Stimulated activated CD8-positive, alpha-beta memory T cell treated with anti-CD3 and anti-CD28 coated beads, Interleukin-7, amount 100 ng/mL, for 1 hour (primary cell): ENCODE results near the gene CABLES2.

Experiments
- DNase-seq, 2 donors: peaks; one replicate each; pipeline ENCODE4 v3.0.0-alpha.2; 2020; ENCODE audit warnings: low read depth in 2 of 2

Gene CABLES2

DNA sequence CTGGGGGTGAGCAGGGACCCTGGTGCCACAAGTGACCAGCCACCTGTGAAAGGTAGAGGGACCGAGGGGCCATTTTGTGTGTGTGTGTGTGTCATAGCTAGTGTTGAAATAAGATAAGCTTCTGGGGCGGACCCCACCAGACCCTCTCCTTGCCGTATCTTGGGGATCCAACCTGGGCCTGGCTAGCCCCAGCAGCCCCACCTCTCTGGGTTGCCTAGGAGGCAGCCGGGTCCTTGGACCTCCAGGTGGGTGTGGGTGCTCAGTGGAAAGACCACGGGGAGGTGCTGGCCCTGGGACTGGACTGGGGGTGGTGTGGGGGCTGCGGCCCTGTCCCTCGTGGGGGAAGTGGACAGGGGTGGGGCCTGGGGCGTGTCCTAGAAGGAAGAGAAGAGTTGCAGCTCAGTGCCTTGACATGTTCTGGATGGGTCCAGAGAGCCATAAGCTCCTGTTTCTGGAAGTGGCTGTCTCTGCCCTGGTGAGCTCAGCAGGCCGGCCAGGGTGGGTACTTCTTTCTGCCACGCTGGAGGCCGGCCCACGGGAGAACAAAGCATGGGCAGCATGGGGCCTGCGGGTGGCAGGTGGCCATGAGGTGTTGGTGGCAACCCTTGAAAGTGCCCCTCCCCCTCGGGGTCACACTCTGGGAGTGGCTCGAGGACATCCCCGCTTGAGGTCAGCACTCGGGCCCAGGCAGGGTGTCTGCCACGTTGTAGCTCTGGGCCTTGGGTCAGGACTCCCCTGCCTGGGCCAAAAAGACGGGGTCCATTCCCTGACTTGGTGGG is 11.8 kb upstream of the CABLES2 start:
- no peak for DNase-seq

DNA sequence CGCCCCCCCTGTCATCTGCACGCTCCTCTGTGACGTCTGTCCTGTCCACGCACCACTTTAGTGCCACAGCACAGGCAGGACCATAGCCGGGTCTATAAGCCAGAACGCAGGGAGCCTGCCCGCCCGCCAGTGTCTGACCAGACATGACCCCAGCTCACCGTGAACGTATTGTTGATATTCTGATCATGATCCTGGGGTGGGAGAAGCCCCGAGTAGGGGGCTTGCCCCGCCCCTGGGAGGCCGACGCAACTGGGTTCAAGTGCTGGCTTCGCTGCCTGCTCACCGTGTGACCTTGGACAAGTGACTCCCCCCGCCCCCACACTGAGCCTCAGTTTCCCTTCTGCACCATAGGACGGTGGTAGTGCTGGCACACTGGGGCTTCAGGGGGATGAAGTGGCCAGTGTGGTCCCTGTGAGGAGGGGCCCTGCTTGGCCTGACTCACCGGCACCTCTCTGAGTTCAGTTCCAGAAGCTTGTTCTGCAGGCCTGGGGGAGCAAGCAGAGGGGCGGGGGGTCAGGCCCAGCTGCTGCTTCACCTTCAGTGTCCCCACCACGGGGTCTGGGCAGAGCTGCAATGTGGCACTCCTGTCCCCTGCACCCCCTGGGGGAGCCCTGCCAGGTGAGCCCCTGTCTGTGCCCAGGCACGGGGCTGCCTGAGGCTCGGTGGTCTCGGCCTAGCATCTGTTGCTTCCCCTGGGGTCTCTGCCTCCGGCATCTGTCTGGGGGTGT is 11.1 kb upstream of the CABLES2 start:
- DNase-seq, result no peak

DNA sequence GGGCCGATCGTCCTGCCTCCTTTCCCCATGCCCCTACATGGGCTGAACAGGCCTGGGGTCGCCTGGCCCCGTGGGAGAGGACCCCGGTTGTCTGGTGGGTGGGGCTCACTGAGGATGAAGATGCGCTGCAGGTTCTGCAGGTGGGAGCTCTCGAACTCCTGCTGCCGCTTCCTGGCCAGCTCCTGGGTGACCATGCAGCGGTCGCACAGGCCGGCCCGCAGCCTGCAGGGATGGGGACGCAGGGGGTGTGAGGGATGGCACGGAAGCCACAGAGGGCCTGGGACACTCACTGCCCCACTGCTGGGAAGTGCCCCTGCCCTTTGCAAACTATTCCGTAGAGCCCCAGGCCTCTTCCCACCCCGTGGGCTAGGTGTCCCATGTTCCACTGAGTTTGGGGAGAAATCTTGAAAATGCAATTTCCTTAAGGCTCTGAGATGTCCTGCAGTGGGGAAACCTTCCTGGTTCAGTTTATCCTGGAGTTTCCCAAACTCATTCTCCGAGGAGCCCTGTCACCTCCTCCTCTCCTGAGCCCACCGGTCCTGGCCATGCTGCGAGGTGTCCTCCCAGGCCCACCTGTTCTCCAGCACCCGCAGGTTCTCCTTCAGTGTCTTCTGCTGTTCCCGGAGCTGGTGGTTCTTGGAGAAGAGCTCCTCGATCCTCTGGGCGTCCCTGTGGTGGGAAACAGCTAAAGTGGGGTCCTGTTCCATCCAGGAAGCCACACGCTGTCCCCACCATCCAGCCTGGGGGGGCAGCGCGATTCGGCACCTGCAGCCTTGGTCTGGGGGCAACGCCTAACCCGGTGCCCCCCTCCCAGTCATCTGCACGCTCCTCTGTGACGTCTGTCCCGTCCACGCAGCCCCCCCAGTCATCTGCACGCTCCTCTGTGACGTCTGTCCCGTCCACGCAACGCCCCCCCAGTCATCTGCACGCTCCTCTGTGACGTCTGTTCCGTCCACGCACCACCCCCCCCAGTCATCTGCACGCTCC is 9.9 kb upstream of the CABLES2 start:
- DNase-seq, result no peak

DNA sequence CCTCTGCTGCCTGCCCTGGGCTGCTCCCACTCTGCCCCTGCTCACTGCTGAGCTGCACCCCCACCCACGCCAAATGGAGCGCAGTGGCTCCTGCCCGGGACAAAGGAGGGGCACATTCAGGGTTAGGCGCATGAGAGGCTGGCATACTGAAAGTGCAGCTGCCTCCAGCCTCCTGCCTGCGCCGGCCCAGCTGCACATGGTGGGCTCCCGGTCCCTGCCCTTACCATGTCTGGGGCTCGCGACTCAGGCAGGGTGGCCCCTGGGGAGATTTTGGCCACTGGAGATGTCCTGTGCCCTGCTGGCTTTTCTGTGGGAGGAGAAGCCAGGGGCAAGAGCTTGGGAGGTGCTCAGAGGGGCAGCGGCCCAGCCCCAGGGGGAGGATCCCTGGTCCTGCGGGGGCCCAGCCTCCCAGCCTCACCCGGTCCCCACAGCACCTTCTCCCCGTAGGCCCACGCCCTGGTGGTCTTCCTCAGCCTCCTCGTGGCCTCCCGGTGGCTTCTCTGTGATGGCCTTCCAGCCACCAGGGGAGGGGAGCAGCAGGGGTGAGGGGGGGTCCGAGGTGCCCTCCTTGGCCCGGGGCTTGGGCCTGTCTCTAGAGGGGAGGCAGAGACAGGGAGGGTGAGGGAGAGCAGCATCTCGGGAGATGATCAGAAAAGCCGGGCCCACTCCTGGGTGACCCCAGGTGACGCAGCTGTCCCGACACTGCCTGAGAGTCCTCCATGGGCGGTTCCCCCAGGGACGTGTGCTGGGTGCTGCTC is 8.4 kb upstream of the CABLES2 start:
- DNase-seq, result no peak

DNA sequence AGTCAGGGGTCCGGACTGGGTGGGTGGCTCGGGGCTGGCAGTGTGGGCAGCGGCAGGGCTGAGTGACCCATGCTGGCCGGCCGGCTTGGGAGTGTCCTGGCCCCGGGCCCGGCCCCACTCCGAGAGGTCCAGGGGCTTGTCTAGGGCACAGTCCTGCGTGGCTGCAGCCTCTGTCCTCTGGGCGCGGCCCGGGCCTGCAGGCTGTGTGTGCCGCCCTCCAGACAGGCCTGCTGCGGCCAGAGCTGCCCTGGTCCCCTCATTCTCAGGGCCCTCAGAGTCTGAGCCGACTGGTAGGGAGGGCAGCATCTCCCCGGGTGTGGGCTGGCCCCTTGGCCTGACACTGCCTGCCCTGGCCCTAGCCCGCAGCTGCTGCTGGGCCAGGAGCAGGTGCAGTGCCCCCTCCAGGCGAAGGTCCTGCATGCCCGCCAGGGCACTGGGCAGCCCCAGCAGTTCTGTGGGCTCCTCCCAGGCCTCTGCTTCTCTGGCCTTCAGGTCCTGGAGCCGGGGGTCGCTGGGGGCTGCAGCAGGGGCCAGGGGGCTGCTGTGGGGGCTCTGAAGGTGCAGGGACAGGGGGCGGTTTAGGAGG is 6.9 kb upstream of the CABLES2 start:
- DNase-seq, result no peak

DNA sequence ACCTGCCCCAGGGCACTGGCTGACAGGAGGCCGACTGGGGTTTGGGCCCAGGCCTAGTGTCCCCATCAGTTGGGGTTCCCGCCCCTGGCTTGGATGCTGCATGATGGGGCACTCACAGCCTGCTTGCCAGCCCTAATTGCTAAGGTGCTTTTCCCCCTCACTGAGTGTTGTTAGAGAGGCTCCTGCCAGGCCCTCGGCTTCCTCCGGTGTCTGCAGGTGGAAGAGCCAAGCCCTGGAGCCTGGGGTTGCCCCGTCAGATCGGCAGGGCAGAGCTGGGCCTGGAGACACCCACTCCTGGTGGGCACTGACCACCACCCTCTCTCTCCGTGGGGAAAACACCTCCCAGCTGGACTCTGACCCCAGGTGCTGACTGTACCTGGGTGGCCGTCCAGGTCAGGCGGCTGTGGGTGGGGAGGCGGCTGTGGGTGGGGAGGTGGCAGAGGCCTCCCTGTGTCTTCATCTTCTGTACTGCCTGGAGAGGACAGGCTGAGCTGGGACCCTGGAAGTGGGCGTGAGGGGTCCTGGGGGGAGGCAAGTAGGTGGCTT is 6.0 kb upstream of the CABLES2 start:
- no peak for DNase-seq

DNA sequence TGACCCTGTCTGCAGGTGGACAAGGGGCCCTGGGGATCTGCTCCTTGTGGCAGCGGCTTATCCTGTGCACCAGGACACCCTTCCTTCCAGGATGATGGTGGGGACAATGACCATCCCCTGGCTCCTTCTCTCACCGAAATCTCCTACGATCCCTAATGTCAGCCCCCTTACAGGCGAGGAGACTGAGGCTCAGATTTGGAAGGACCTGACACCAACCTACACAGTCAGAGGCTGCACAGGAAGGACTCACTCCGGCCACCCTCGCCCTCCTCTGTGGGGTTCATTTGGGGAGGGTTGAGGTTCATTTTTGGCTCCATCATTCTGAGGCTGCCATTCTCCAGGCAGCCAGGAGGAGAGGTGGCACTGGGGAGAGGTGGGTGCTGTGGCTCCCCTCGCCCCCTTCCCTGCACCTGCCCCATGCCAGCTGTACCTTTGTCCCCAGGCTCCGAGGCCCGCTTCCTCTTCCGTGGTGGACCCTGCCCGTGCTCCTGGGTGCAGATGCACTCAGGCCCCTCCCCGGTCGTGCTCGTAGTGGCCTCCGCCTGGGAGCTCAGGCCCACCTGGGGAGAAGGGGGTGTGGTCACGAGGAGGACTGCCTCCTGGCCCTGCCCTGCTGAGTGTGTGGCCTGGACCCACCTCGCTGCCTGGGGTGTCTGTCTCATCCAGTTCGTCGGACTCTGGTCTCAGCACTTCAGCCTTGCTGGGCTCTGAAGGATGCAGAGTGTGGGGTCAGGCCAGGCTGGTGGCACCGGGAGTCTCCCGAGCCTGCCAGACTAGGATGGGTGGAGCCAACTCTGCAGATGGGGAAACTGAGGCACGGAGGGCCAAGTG is 5.3 kb upstream of the CABLES2 start:
- DNase-seq, result no peak

DNA sequence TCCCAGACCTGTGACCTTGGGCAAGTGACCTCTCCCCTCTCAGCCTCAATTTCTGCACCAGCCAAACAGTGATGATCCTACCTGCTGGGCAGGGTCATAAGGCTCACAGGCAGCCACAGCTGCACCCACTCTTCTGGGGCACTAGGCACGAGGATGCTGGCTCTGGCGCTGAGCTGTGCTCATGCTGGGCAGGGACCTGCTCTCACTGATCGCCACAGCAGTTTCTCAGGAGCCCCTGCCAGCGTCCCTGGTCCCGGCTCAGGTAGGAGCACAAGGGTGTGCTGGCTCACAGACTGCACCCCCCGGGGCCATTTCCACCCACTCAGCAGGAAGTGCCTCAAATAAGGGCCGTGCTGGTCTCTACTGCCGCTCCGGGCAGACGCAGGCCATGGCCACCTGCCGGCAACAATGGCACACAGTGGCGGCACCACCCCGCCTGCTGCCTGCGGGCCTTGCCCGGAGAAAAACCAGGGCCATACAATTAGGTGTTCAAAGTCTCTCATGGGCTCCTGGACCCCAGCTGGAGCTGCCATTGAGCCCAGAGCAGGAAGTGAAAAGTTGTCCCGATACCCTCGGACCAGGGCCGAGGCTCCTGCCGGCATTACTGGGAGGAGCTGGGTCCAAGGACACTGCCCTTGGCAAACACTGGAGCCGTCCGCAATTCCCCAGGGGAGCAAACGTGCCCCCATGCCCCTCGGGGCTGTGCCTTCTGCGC is 4.6 kb upstream of the CABLES2 start:
- no peak for DNase-seq

DNA sequence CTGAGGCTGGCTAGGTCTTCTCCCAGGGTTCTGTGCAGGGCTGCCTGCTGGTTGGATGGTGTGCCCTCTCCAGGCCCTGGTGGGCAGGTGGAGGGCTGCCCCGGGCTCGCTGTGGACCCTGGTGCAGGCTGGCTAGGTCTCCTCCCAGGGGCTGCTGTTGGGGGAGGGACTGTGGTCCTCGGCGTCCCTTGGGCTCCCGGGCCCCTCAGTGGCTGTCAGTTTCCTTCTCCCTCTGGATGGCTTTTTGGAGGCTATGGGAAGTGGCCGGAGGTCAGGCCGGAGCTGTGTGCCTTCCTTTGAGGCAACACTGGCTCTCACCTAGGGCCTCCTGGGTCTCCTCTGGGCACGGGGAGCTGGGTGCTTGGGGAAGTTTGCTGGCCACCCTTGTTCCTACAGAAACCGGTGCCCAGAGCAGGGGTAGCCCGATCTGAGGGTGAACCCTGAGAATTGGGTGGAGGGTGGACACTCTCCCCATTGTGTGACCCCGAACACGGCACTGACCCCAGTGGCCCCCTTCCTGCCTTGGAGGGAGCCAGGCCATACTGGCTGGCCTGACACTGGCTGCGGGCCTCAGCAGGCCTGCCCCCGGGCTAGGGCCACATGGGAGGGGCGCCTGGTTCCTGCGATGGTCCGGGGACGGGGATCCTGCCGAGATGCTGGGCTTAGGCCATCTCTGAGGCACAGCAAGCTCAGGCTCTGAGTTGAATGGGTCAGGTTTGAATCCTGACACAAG is 3.8 kb upstream of the CABLES2 start:
- DNase-seq, result no peak

DNA sequence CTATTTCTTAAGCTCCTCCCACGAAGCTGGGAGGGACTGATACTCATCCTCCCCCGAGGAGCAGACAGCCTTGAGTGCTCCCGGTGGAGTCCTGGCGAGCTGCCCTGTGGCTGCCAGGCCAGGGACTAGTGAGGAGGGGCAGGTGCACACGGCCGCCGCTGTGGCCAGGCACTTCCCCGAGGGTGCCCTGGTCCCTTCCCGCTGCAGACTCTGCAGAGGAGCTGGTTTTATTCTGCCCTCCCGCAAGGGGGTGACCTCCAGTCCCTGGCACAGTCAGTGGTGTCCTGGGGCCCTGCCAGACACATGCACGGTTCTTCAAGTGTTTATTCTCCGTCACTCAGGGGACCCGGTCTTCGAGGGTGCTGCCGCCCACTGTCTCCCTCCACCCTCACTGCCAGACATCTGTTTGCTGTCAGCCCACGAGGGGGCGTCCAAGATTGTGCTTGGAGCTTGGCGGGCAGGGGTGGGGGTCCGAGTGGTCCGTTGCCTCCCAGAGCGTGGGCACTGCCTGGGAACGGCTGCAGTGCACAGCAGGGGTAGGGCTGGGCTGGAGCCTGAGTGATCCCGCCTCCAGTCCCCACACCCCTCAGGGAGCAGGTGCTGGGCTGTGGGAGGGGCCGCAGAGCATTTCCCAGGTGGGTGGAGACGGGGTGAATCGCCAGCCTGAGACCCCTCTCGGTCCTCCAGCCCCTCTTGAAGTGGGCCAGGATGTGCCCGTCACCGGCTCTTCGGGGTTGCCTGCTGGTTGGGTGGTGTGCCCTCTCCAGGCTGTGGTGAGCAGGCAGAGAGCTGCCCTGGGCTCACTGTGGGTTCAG is 3.1 kb upstream of the CABLES2 start:
- DNase-seq, result no peak

DNA sequence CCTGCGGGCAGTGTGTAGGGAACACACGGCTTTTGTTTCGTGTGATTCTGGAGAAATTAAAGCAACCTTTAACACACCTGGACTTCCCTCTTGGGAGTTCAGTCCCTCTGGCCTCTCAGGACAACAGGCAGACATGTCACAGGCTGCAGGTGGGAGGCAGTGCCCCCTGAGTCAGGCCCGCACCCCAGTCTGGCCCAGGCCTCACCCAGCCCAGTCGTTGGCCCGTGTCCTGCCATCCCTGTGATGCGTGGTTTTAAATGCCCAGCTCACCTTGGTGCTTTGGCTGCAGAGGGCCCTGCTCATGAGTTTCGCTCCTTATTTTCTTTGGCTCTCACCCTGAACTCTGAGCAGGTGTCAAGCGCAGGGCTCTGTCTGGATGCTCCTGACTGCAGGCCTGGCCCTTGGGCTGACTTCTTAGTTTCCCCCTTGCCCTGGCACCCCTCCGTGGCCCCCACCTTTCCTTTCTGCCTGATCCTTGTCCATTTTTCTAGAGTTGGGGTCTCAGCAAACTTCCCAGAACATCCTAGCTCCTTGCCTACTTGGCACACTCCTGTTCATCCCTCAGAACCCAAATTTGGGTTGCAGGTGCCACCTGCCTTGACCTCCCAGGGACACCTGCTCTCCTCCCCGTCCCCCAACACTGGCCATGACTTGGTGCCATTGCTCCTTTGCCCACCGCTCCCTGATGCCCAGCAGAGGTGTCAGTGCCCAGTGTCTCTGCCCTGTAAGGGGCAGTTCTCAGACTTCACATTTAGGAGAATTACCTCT is 2.2 kb upstream of the CABLES2 start:
- no peak for DNase-seq

DNA sequence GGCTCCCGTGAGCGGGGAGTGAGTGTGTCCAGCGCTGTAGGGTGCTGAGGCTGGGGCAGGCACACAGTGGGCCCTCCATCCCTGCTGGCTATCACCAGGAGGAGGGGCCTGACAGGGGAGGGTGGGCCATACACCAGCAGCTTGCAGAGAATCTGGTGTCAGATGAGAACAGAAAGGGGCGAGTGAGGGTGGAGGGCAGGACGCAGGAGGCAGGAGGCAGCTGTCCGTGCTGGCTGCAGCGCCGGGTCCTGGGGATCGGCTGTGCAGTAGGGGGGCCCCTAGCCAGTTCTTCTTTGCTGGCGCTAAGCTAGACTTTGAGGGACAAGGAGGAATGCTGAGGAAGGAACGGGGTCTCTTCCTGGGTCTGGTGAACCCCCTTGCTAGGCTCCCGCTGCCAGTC is 1.6 kb upstream of the CABLES2 start:
- DNase-seq, result no peak

DNA sequence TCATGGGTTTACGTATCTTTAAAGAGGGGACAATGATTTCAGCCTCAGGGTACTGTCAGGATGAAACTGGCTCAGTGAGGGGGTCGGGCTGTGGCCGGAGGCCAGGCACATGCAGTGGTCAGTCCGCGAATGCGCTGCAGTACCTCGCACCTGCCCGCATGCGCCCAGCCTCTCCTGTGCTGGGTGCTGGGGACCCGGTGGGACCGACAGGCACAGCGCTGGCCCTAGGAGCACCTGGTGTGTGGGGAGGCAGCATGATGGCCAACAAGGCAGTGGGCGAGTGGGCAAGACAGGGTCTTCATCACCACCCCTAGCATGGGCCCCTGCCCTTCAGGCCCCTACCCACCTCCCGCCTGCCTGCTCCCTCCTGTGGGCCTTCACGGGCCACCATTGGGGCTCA is 970 bp upstream of the CABLES2 start:
- DNase-seq, result no peak

DNA sequence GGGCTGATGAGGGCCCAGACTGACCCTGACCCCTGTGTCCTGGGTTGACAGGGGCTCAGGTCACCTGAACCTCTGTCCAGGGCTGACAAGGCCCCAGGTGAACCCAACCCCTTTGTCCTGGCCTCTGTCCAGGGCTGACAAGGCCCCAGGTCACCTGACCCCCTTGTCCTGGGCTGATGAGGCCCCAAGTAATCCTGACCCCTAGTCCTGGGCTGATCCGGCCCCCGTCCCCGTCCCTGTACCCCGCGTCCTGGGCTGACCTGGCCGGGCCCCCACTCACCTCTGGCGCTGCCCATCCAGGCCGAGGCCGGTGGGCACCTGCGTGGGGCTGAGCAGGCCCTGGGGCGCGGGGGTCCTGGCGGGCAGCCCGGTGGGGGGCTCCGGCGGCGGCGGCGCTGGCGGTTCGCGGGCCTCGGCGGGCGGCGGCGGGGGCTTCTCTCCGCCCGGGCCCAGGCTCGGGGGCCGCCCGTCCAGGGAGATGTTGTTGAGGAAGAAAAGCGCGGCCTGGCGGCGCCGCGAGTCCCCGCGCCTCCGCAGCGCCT is 379 bp downstream of the CABLES2 start:
- DNase-seq, result no peak

DNA sequence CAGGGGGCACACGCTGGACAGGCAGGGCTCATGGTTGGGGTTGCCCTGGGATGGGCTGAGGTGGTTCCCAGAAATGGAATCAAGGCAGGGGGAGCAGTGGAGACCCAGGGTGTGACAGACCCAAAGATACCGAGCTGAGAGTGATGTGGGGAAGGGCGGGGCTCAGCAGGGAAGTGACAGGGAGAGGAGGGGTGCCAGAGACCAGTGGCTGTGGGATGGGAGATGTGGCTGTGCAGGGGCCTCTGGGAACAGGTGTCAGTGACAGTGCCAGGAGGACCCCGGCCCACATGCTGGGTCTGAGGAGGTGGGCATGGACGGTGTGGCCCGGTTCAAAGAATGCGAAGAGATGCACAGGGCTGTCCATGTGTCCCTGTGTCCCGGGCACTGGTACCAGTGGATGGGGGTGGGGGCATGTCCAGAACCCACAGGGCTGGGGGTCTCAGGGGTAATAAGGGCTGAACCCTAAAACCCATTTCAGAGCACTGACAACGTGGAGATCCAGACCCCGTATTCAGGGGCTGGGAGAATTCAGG is 1.0 kb downstream of the CABLES2 start:
- DNase-seq, result no peak
